Heart left ventricle (tissue), 13 donors: ENCODE results near the gene SOCS6.

Source experiments
- POLR2A ChIP-seq, 2 donors: fragments of 450-650 bp; IDR thresholded peaks; one replicate each; pipeline ENCODE4 v1.6.1; 2017; ENCODE audit warnings: antibody characterized with exemption in 2 of 2, mild to moderate bottlenecking in 2 of 2, moderate library complexity in 2 of 2
- TF ChIP-seq, protein P1 (sequence below), 12 donors: fragments of 200-600 bp; sonication (generic) in 4 of 12; IDR thresholded peaks; one replicate each; pipeline versions ENCODE4 v1.5.0 to v1.8.0; 2018 to 2022; ENCODE audit warnings: antibody characterized with exemption in 12 of 12, mild to moderate bottlenecking in 5 of 12
- donor health status: ischemic (EF 13 %, LVEDD 7.1; RV severe dilation, severe dysfunction).
- donor health status: DM: no; HTN: yes; CAD: no.
- donor health status: DM: no; HTN: no; CAD: no.
- donor health status: ischemic (EF 25% LVEDD 6.9; RV normal size, moderate dysfunction).
- donor health status: ischemic (EF 25% LVEDD 5.7; RV mildly dilated, moderate dysfunction).
- donor health status: ischemic (EF 35%, LVEDD 5.7; RV mildly dilated, moderate dysfunction).
- donor health status: nonischemic (EF 11% LVEDD 7.7; RV severe dilation, severe dysfunction).
- donor health status: DM: yes; HTN: yes; CAD: no.
- donor health status: PGD.
- donor health status: ischemic (EF 29% LVEDD 5.4; RV normal size, mild dysfunction).
- donor health status: nonischemic (EF 23%, LVEDD 6.1; RV moderate dilation, normal function).

DNA sequence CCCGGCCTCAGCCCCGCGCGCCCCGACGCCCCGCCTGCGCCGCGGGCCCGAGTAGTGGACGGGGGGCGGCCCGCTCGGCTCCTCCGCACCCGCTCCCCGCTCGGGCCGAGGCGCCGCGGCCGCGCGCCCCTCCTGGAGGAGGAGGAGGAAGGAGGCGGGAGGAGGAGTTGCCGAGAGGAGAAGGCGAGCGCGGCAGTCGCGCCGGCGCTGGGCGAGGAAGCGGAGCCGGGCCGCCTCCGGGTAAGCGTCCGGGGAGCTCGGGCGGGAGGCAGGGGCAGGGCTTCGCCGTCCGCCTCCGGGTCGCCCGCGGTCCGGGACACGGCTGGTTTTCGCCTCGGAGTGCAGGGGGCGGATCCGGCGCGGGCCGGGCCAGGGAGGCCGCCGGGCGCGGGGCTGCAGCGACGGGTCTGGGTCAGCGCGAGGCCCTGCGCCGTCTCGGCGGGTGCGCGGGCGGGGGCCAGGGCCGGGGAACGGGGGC lies at the start of gene SOCS6:
- TF ChIP-seq, protein P1, sequence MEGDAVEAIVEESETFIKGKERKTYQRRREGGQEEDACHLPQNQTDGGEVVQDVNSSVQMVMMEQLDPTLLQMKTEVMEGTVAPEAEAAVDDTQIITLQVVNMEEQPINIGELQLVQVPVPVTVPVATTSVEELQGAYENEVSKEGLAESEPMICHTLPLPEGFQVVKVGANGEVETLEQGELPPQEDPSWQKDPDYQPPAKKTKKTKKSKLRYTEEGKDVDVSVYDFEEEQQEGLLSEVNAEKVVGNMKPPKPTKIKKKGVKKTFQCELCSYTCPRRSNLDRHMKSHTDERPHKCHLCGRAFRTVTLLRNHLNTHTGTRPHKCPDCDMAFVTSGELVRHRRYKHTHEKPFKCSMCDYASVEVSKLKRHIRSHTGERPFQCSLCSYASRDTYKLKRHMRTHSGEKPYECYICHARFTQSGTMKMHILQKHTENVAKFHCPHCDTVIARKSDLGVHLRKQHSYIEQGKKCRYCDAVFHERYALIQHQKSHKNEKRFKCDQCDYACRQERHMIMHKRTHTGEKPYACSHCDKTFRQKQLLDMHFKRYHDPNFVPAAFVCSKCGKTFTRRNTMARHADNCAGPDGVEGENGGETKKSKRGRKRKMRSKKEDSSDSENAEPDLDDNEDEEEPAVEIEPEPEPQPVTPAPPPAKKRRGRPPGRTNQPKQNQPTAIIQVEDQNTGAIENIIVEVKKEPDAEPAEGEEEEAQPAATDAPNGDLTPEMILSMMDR (IDR thresholded peaks at IDR 0.05) = no peak
- peak in 1 of 2 donors; percentile 57 for TF ChIP-seq POLR2A (IDR thresholded peaks at IDR 0.05)
